B cell (primary cell): Measurements from ENCODE around the gene UBR3. TPM values are rescaled to one million over a fixed set of nuclear protein-coding genes. Genes with fewer than 3 reads are reported as not detected.

Experiments used
- ATAC-seq: fragments of 200-7000 bp; cut with Tn5 transposase; one replicate; pipeline ENCODE4 v1.10.0; 2021; ENCODE audit warnings: low read depth, mild to moderate bottlenecking, moderate number of reproducible peaks, moderate library complexity
- CTCF ChIA-PET: fragments of 350-600 bp; sonication (Branson Sonifier 250); formaldehyde crosslinking; loops from one replicate; lab custom pipeline; 2021; ENCODE audit warnings: antibody characterized with exemption, inconsistent platforms; lab: Charles Lee
- POLR2A ChIA-PET: fragments of 350-600 bp; sonication (Branson Sonifier 250); formaldehyde crosslinking; loops from one replicate; lab custom pipeline; 2021; ENCODE audit warnings: antibody characterized with exemption; lab: Charles Lee
- DNase-seq: peaks from one replicate; pipeline ENCODE4 v3.0.0; 2013
- H2AFZ ChIP-seq: 2 replicates; pipeline ENCODE4 v1.6.1; 2012; ENCODE audit warnings: mild to moderate bottlenecking, low read depth, low read length; ENCODE audit not compliant: insufficient read depth, poor library complexity, severe bottlenecking
- H3K27ac ChIP-seq, 2 donors: 1 replicate in 1 of 2; 2 replicates in 1 of 2; pipeline ENCODE4 v1.5.1; 2012 to 2013; ENCODE audit warnings: low read length in 2 of 2, mild to moderate bottlenecking in 2 of 2, moderate library complexity in 1 of 2
- H3K27me3 ChIP-seq, 4 experiments: fragments of 200-600 bp in 1 of 4; sonication (generic) in 1 of 4; replicated peaks in 1 of 4; 1 replicate in 2 of 4; 2 replicates in 2 of 4; pipeline versions ENCODE4 v1.6.1 to v1.7.0; 2013 to 2016; ENCODE audit warnings: low read length in 3 of 4, mild to moderate bottlenecking in 2 of 4, mixed read lengths in 1 of 4, moderate library complexity in 1 of 4; ENCODE audit not compliant: insufficient read depth in 4 of 4, control insufficient read depth in 3 of 4; ENCODE audit errors: control extremely low read depth in 1 of 4
- H3K36me3 ChIP-seq, 2 experiments: replicated peaks in 1 of 2; 1 replicate in 1 of 2; 2 replicates in 1 of 2; pipeline versions ENCODE4 v1.6.1 to v1.7.1; 2013; ENCODE audit warnings: low read length in 1 of 2; ENCODE audit not compliant: insufficient read depth in 2 of 2, control insufficient read depth in 1 of 2; ENCODE audit errors: control extremely low read depth in 1 of 2, extremely low read depth in 1 of 2
- H3K4me1 ChIP-seq, 2 donors: fragments of 200-600 bp in 1 of 2; sonication (generic) in 1 of 2; 1 replicate in 1 of 2; 2 replicates in 1 of 2; pipeline versions ENCODE4 v1.5.1 to v1.6.1; 2013 to 2017; ENCODE audit warnings: low read length in 2 of 2; ENCODE audit not compliant: control insufficient read depth in 2 of 2, insufficient read depth in 2 of 2
- H3K4me2 ChIP-seq: replicated peaks from 2 replicates; pipeline ENCODE3; 2012; ENCODE audit warnings: mild to moderate bottlenecking, low read depth, low read length; ENCODE audit not compliant: poor library complexity, severe bottlenecking
- H3K4me3 ChIP-seq, 5 experiments: fragments of 200-600 bp in 1 of 5; sonication (generic) in 1 of 5; 1 replicate in 3 of 5; 2 replicates in 2 of 5; pipeline versions ENCODE4 v1.5.1 to v1.7.0; 2011 to 2016; ENCODE audit warnings: low read length in 4 of 5, mild to moderate bottlenecking in 4 of 5, low read depth in 2 of 5, control low read depth in 1 of 5, moderate library complexity in 1 of 5; ENCODE audit not compliant: insufficient read depth in 1 of 5; ENCODE audit errors: control extremely low read depth in 1 of 5, extremely low read depth in 1 of 5
- H3K79me2 ChIP-seq: fragments of 200-600 bp; sonication (generic); one replicate; pipeline ENCODE4 v1.6.0; 2016; ENCODE audit warnings: low read length; ENCODE audit not compliant: control insufficient read depth, insufficient read depth
- H3K9ac ChIP-seq: fragments of 200-600 bp; sonication (generic); 2 replicates; pipeline ENCODE4 v1.6.1; 2017; ENCODE audit warnings: mild to moderate bottlenecking, low read length, moderate library complexity
- H3K9me3 ChIP-seq, 3 donors: one replicate each; pipeline versions ENCODE4 v1.6.1 to v1.7.1; 2013; ENCODE audit warnings: low read length in 2 of 3; ENCODE audit not compliant: control insufficient read depth in 2 of 3, insufficient read depth in 1 of 3; ENCODE audit errors: control extremely low read depth in 1 of 3
- H4K20me1 ChIP-seq: 2 replicates; pipeline ENCODE4 v1.6.0; 2012; ENCODE audit warnings: mild to moderate bottlenecking, low read length; ENCODE audit not compliant: insufficient read depth, control insufficient read depth, poor library complexity, severe bottlenecking
- H3K27ac Mint-ChIP-seq: one replicate; pipeline ENCODE4 v1.8.0; 2021; ENCODE audit warnings: mixed read lengths
- H3K27me3 Mint-ChIP-seq: one replicate; pipeline ENCODE4 v1.8.0; 2021; ENCODE audit warnings: mixed read lengths
- H3K4me1 Mint-ChIP-seq: one replicate; pipeline ENCODE4 v1.8.0; 2021; ENCODE audit warnings: mixed read lengths
- H3K4me3 Mint-ChIP-seq: one replicate; pipeline ENCODE4 v1.8.0; 2021; ENCODE audit warnings: mixed read lengths
- H3K9me3 Mint-ChIP-seq: one replicate; pipeline ENCODE4 v1.8.0; 2022; ENCODE audit warnings: mixed read lengths; ENCODE audit not compliant: insufficient read depth
- CTCF ChIP-seq: fragments of 200-600 bp; IDR thresholded peaks from one replicate; pipeline ENCODE4 v1.8.0; 2022; ENCODE audit warnings: antibody characterized with exemption, mild to moderate bottlenecking
- EZH2 ChIP-seq: IDR thresholded peaks from 2 replicates; pipeline ENCODE4 v1.6.1; 2012; ENCODE audit warnings: borderline replicate concordance, low read depth, mild to moderate bottlenecking, moderate library complexity, low read length; ENCODE audit not compliant: insufficient read depth, poor library complexity, severe bottlenecking
- WGBS: methylation state at CpG from one replicate; pipeline ENCODE4 v1.1.5; 2013; ENCODE audit warnings: missing lambda C conversion rate; ENCODE audit not compliant: insufficient coverage; 5-methylcytosine and 5-hydroxymethylcytosine counted together
- intact Hi-C: fragments of 100-400 bp; cut with micrococcal nuclease; formaldehyde crosslinking; loops from one replicate; pipeline ENCODE4 v1.10.0; 2022
- polyA plus RNA-seq: library from polyadenylated mRNA; depleted of rRNA; stranded (reverse); fragments of >200 nt; gene quantifications from 2 replicates; pipeline ENCODE4 v1.2.3, GENCODE V29; 2012
- total RNA-seq, 2 donors: library from RNA; stranded (reverse); fragments of 120-200 nt in 1 of 2; gene quantifications; 1 replicate in 1 of 2; 2 replicates in 1 of 2; pipeline versions ENCODE4 v1.2.3 to v1.2.4, GENCODE V29; 2013 to 2022

UBR3 gene
- total and polyA plus RNA-seq, 2 donors (not counting 1 experiment from before 2014, with no cell fraction given), result 5.9 to 58.1 TPM

GRCh38 chr2:170006587-170007325 is 179.5 kb downstream of the UBR3 start:
- Histone ChIP-seq H3K4me2 (no peak overlapping the region), H3K4me3 (no peak overlapping the region), H3K79me2 (no peaks in the 10 kb centered on the region), H4K20me1 (no peaks in the 10 kb centered on the region), H3K9ac (no peak overlapping the region), H3K4me1 (no peaks in the 10 kb centered on the region), H3K27me3 (no peaks in the 10 kb centered on the region), H2AFZ (no peak overlapping the region), H3K27ac (no peak overlapping the region), H3K36me3 (peaks cover 5 to 42% of the 10 kb centered on the region in 2 experiments), H3K9me3 (no peaks in the 10 kb centered on the region)
- TF ChIP-seq CTCF (no peak), EZH2 (no peak)
- ATAC-seq (no peak), DNase-seq (no peak)
- POLR2A ChIA-PET, result no interaction called here
- Mint-ChIP-seq H3K4me1 (no peaks in the 10 kb centered on the region), H3K27ac (no peak overlapping the region), H3K27me3 (no peaks in the 10 kb centered on the region), H3K4me3 (no peak overlapping the region), H3K9me3 (no peaks in the 10 kb centered on the region)
- CTCF ChIA-PET, result no interaction called here
- intact Hi-C loops, result no loop called here
- WGBS, result 100% methylated on average over 5 of the region's 8 CpGs

- intact Hi-C loops, result no loop called here
Measured at GRCh38 chr2:170009209-170009608, 182.0 kb downstream of the UBR3 start.

More at GRCh38 chr2:170009209-170009608, 182.0 kb downstream of the UBR3 start:
- no peaks in the 10 kb centered on the region for H3K27me3 ChIP-seq
- no peaks in the 10 kb centered on the region for H3K9me3 Mint-ChIP-seq
- H3K4me2 ChIP-seq, result no peak overlapping the region
- H3K36me3 ChIP-seq, result peaks cover 5 to 25% of the 10 kb centered on the region in 2 experiments
- H3K4me3 Mint-ChIP-seq, result no peak overlapping the region
- H4K20me1 ChIP-seq, result no peaks in the 10 kb centered on the region
- no peaks in the 10 kb centered on the region for H3K9me3 ChIP-seq
- H3K4me3 ChIP-seq, result no peak overlapping the region
- H3K4me1 Mint-ChIP-seq, result no peaks in the 10 kb centered on the region
- H3K27me3 Mint-ChIP-seq, result no peaks in the 10 kb centered on the region
- no peaks in the 10 kb centered on the region for H3K79me2 ChIP-seq
- no peak overlapping the region for H3K27ac ChIP-seq
- 100% methylated on average over 2 of the region's 3 CpGs for WGBS
- TF ChIP-seq CTCF (no peak), EZH2 (no peak)
- no peak overlapping the region for H2AFZ ChIP-seq
- ChIA-PET POLR2A (no interaction called here), CTCF (no interaction called here)
- no peak for ATAC-seq
- no peak overlapping the region for H3K27ac Mint-ChIP-seq
- no peak overlapping the region for H3K9ac ChIP-seq
- DNase-seq, result no peak
- no peaks in the 10 kb centered on the region for H3K4me1 ChIP-seq
